Vagina (tissue), 2 donors: ENCODE data around the gene ATG4D. TPM values are rescaled to one million over a fixed set of nuclear protein-coding genes. Genes with fewer than 3 reads are reported as not detected.
A peak's percentile ranks its signal among the peaks of the same experiment; 100 is the strongest.

Experiments
- DNase-seq, 2 donors: peaks; one replicate each; pipeline ENCODE4 v3.0.0-alpha.2; 2017; ENCODE audit errors: extremely low spot score in 2 of 2
- H3K27ac ChIP-seq: fragments of 200-600 bp; sonication (generic); one replicate; pipeline ENCODE4 v1.5.1; 2019
- H3K27me3 ChIP-seq: fragments of 200-600 bp; sonication (generic); one replicate; pipeline ENCODE4 v1.5.1; 2019
- H3K36me3 ChIP-seq, 2 donors: fragments of 200-600 bp; sonication (generic); one replicate each; pipeline ENCODE4 v1.5.1; 2017 to 2019
- H3K4me1 ChIP-seq: fragments of 200-600 bp; sonication (generic); one replicate; pipeline ENCODE4 v1.5.1; 2019
- H3K4me3 ChIP-seq, 2 donors: fragments of 200-600 bp; sonication (generic); 1 replicate in 1 of 2; 2 replicates in 1 of 2; pipeline ENCODE4 v1.5.1; 2016 to 2019
- H3K9me3 ChIP-seq: fragments of 200-600 bp; sonication (generic); one replicate; pipeline ENCODE4 v1.5.1; 2019
- POLR2A ChIP-seq, 2 donors: fragments of 450-650 bp; IDR thresholded peaks; one replicate each; pipeline ENCODE4 v1.6.1; 2017; ENCODE audit warnings: antibody characterized with exemption in 2 of 2, mild to moderate bottlenecking in 2 of 2, moderate library complexity in 2 of 2
- POLR2AphosphoS5 ChIP-seq, 2 donors: sonication (generic); formaldehyde crosslinking; IDR thresholded peaks; one replicate each; pipeline ENCODE4 v1.9.0; 2017; ENCODE audit warnings: antibody characterized with exemption in 2 of 2, mild to moderate bottlenecking in 2 of 2, low read depth in 1 of 2; ENCODE audit not compliant: insufficient read depth in 1 of 2
- intact Hi-C: fragments of 100-400 bp; cut with DNase I; formaldehyde crosslinking; loops from one replicate; pipeline ENCODE4 v1.15.1; 2023
- total RNA-seq: library from RNA; depleted of rRNA; stranded (reverse); fragments of >200 nt; gene quantifications from one replicate; pipeline ENCODE4 v1.2.3, GENCODE V29; 2016
- TF ChIP-seq, protein P1 (sequence below), 3 experiments: fragments of 450-650 bp in 2 of 3; fragments of 200-600 bp in 1 of 3; sonication (generic) in 1 of 3; IDR thresholded peaks; one replicate each; pipeline ENCODE4 v1.5.1; 2017 to 2019; ENCODE audit warnings: antibody characterized with exemption in 3 of 3, mild to moderate bottlenecking in 2 of 3, moderate library complexity in 2 of 3

Gene ATG4D
- total RNA-seq, 1 donor from 2014 or later: 18.2 TPM

DNA sequence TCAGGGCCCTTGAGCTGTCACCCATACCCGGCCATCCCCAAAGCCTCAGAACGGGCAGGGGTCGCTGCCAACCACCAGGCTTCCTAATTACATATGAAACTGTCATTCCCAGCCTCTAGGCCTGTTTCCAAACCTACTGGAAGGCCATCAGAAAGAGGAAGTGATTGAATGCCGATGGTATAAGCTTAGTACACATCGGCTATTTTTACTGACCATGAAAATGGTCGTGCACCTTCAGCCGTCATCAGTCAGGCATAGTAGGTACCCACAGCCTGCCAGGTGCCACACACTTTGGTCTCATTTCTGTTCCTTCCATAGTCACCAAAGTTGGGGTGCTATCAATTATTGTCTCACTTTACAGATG lies 11.9 kb downstream of the ATG4D start:
- Histone ChIP-seq H3K4me1 (peaks cover 47% of the 10 kb centered on the region), H3K4me3 (no peak overlapping the region), H3K36me3 (peaks cover 0 to 78% of the 10 kb centered on the region in 2 donors), H3K27me3 (no peaks in the 10 kb centered on the region), H3K27ac (peak overlapping the region; percentile 26), H3K9me3 (no peaks in the 10 kb centered on the region)
- intact Hi-C loops: no loop called here
- TF ChIP-seq, protein P1, sequence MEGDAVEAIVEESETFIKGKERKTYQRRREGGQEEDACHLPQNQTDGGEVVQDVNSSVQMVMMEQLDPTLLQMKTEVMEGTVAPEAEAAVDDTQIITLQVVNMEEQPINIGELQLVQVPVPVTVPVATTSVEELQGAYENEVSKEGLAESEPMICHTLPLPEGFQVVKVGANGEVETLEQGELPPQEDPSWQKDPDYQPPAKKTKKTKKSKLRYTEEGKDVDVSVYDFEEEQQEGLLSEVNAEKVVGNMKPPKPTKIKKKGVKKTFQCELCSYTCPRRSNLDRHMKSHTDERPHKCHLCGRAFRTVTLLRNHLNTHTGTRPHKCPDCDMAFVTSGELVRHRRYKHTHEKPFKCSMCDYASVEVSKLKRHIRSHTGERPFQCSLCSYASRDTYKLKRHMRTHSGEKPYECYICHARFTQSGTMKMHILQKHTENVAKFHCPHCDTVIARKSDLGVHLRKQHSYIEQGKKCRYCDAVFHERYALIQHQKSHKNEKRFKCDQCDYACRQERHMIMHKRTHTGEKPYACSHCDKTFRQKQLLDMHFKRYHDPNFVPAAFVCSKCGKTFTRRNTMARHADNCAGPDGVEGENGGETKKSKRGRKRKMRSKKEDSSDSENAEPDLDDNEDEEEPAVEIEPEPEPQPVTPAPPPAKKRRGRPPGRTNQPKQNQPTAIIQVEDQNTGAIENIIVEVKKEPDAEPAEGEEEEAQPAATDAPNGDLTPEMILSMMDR (IDR thresholded peaks at IDR 0.05): no peak
- no peak for TF ChIP-seq POLR2A (IDR thresholded peaks at IDR 0.05)
- no peak for TF ChIP-seq POLR2AphosphoS5 (IDR thresholded peaks at IDR 0.05; ENCODE audit: insufficient read depth in 1 of 2, low read depth in 1 of 2)
- no peak for DNase-seq

DNA sequence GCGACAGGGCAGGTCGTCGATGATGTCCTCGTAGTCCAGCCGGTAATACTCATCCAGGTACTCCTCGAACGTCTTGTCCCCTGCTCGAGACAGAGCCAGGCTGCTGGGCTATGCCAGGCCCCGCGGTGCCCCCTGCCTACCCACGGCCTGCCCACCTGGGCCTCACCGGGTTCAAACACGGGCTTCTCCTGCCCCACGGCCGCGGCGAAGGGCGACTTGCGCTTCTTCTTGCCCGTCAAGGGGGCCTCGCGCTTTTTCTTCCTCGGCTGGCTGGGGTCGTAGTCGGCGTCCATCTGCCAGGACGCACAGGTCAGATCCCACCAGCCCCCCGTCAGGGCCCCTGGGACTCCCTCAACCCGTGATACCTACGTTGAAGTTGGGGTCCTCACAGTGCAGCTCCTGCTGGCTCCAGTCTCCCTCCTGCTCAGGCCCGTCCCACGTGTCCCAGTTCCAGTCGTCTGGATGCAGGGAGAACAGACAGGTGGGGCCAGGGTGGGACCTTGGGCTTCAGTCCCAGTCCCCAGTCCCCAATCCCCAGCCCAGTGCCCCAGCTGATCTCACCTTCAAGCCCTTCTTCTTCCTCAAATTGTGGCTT lies 14.0 kb downstream of the ATG4D start:
- H3K36me3 ChIP-seq: peaks cover 0 to 61% of the 10 kb centered on the region in 2 donors
- H3K4me3 ChIP-seq: no peak overlapping the region
- TF ChIP-seq POLR2AphosphoS5 (IDR thresholded peaks at IDR 0.05; ENCODE audit: insufficient read depth in 1 of 2, low read depth in 1 of 2) (no peak), POLR2A (IDR thresholded peaks at IDR 0.05) (no peak)
- TF ChIP-seq, protein P1 (IDR thresholded peaks at IDR 0.05): no peak
- H3K4me1 ChIP-seq: peaks cover 41% of the 10 kb centered on the region
- H3K27ac ChIP-seq: no peak overlapping the region
- no peaks in the 10 kb centered on the region for H3K27me3 ChIP-seq
- no peak for DNase-seq
- no peaks in the 10 kb centered on the region for H3K9me3 ChIP-seq
- intact Hi-C loops: no loop called here

DNA sequence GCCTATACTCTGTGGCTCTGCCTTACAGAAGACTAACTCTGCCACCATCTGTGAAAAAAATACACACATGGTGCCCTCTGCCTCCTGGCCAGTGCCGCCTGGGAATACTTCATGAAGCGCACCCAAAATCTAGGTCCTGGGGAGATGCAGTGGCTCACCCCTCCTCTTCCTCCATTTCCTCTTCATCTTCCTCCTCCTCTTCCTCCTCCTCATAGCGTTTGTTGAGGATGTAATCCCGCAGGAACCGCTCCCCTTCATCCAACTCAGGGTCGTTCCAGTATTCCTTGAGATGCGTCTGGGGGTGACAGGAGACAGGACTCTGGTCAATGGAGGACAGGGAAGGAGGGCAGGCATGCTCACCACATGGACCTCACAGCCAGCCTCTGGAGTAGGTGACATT lies 16.4 kb downstream of the ATG4D start:
- TF ChIP-seq POLR2A (IDR thresholded peaks at IDR 0.05): no peak
- TF ChIP-seq POLR2AphosphoS5 (IDR thresholded peaks at IDR 0.05; ENCODE audit: insufficient read depth in 1 of 2, low read depth in 1 of 2): no peak
- TF ChIP-seq, protein P1 (IDR thresholded peaks at IDR 0.05): no peak
- H3K36me3 ChIP-seq: peaks cover 0 to 47% of the 10 kb centered on the region in 2 donors
- no peak overlapping the region for H3K4me3 ChIP-seq
- intact Hi-C loops: no loop called here
- H3K9me3 ChIP-seq: no peaks in the 10 kb centered on the region
- H3K27me3 ChIP-seq: no peaks in the 10 kb centered on the region
- H3K4me1 ChIP-seq: peaks cover 28% of the 10 kb centered on the region
- no peak for DNase-seq
- no peak overlapping the region for H3K27ac ChIP-seq

DNA sequence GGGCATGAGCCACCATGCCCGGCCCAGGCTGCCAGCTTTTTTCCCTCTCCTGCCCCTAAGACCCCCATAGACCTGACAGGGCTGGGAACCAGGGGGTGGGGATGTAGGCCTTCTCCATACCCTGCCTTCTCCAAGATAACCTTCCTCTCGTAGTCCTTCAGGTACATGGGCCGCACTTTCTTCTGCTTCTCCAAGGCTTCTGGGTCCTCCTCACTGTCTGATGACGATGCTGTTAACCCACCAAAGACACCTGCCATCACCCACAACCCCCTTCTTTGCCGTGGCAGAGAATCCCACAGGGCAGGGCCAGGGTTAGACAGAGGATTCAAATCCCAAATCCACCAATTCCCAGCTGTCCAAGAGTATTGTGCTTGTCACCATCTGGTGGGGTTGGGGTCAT lies 18.9 kb downstream of the ATG4D start:
- H3K36me3 ChIP-seq: peaks cover 0 to 36% of the 10 kb centered on the region in 2 donors
- peaks cover 32% of the 10 kb centered on the region for H3K4me1 ChIP-seq
- DNase-seq: no peak
- intact Hi-C loops: no loop called here
- TF ChIP-seq POLR2A (IDR thresholded peaks at IDR 0.05) (no peak), POLR2AphosphoS5 (IDR thresholded peaks at IDR 0.05; ENCODE audit: insufficient read depth in 1 of 2, low read depth in 1 of 2) (no peak)
- TF ChIP-seq, protein P1 (IDR thresholded peaks at IDR 0.05): no peak
- H3K27me3 ChIP-seq: no peaks in the 10 kb centered on the region
- H3K27ac ChIP-seq: no peak overlapping the region
- H3K4me3 ChIP-seq: no peak overlapping the region
- H3K9me3 ChIP-seq: no peaks in the 10 kb centered on the region

DNA sequence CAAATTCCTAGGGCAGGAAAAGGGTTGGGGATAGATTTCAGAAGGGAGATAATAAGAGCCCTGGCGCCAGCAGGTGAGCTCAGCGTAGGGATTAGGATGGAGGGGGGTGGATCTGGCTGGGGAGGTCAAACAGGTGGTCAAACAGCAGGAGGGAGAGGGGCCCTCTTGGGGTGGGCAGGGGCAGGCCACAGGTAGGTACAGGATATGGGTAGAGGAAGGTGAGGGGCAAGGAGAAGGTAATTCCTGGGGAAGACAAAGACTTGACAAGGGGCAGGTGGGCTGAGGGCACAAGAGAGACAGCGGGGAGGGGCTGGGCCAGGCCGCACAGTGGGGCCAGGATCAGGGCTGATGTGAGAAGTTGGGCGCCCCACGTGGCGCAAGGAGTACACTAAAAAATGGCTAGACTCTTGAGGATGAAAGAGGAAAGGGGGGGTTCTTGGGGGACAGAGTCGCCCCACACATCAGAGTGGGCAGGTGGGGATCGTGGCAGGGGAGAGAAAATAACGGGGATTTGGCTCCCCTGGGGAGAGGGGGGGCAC lies 21.4 kb downstream of the ATG4D start:
- Histone ChIP-seq H3K4me1 (peaks cover 48% of the 10 kb centered on the region), H3K27me3 (no peaks in the 10 kb centered on the region), H3K4me3 (peak overlapping the region; percentile 86 to 91), H3K36me3 (peaks cover 0 to 12% of the 10 kb centered on the region in 2 donors), H3K9me3 (no peaks in the 10 kb centered on the region), H3K27ac (peak overlapping the region; percentile 82)
- TF ChIP-seq, protein P1 (IDR thresholded peaks at IDR 0.05): peak in 1 of 3 experiments; percentile 33
- no peak for TF ChIP-seq POLR2A (IDR thresholded peaks at IDR 0.05)
- no peak for TF ChIP-seq POLR2AphosphoS5 (IDR thresholded peaks at IDR 0.05; ENCODE audit: insufficient read depth in 1 of 2, low read depth in 1 of 2)
- intact Hi-C loops: loop anchor here (2.0 to 5.0 kb wide), 2 partner anchors 62 to 163 kb away; partner anchors contain the start of genes CDC37 and KEAP1
- DNase-seq: no peak
